Transverse colon (tissue), 4 donors: Measurements from ENCODE around the gene AKAP13. TPM values are rescaled to one million over a fixed set of nuclear protein-coding genes. Genes with fewer than 3 reads are reported as not detected.

Source experiments
- DNase-seq: peaks from one replicate; pipeline ENCODE4 v3.0.0-alpha.2; 2019
- H3K27ac ChIP-seq, 4 donors: fragments of 200-600 bp; sonication (generic); 2 replicates each; pipeline ENCODE4 v1.5.1; 2016 to 2018; ENCODE audit warnings: inconsistent platforms in 4 of 4
- H3K27me3 ChIP-seq: fragments of 200-600 bp; sonication (generic); 2 replicates; pipeline ENCODE4 v1.5.1; 2017; ENCODE audit warnings: inconsistent platforms
- H3K36me3 ChIP-seq, 4 donors: fragments of 200-600 bp; sonication (generic); 2 replicates each; pipeline ENCODE4 v1.5.1; 2017 to 2019; ENCODE audit warnings: inconsistent platforms in 4 of 4
- H3K4me1 ChIP-seq, 4 donors: fragments of 200-600 bp; sonication (generic); 2 replicates each; pipeline ENCODE4 v1.5.1; 2017 to 2020; ENCODE audit warnings: inconsistent platforms in 4 of 4
- H3K4me3 ChIP-seq, 4 donors: fragments of 200-600 bp; sonication (generic); 1 replicate in 1 of 4; 2 replicates in 3 of 4; pipeline versions ENCODE4 v1.5.1 to v1.6.1; 2017 to 2019; ENCODE audit warnings: inconsistent platforms in 4 of 4
- H3K9me3 ChIP-seq, 2 donors: fragments of 200-600 bp; sonication (generic); 2 replicates each; pipeline ENCODE4 v1.5.1; 2017 to 2019; ENCODE audit warnings: inconsistent platforms in 2 of 2
- CTCF ChIP-seq, 5 experiments: fragments of 200-600 bp in 3 of 5; fragments of 450-650 bp in 2 of 5; sonication (generic) in 3 of 5; IDR thresholded peaks; 1 replicate in 2 of 5; 2 replicates in 3 of 5; pipeline ENCODE4 v1.5.1; 2016 to 2017; ENCODE audit warnings: antibody characterized with exemption in 5 of 5, inconsistent platforms in 3 of 5, mild to moderate bottlenecking in 2 of 5, moderate library complexity in 1 of 5
- EP300 ChIP-seq: sonication (generic); formaldehyde crosslinking; IDR thresholded peaks from one replicate; pipeline ENCODE4 v1.6.1; 2017; ENCODE audit warnings: antibody characterized with exemption, low read depth
- POLR2A ChIP-seq: fragments of 450-650 bp; IDR thresholded peaks from one replicate; pipeline ENCODE4 v1.6.1; 2016; ENCODE audit warnings: antibody characterized with exemption, mild to moderate bottlenecking, moderate library complexity
- POLR2AphosphoS5 ChIP-seq, 3 donors: sonication (generic); formaldehyde crosslinking; IDR thresholded peaks; one replicate each; pipeline ENCODE4 v1.6.1; 2016; ENCODE audit warnings: antibody characterized with exemption in 3 of 3
- WGBS, 2 donors: methylation state at CpG; one replicate each; pipeline ENCODE4 v1.1.5; 2018; ENCODE audit warnings: low coverage in 1 of 2; 5-methylcytosine and 5-hydroxymethylcytosine counted together
- in situ Hi-C, 4 donors: fragments of 200-750 bp; cut with MboI; loops; one replicate each; pipeline versions ENCODE4 v1.15.0 to v1.15.1; 2017; ENCODE audit warnings: low sequenced_read_pairs in 3 of 4, low pct_ligation_motif_present in 1 of 4, low pct_unique_long_range_greater_than_20kb in 1 of 4
- intact Hi-C: fragments of 100-400 bp; cut with DNase I; formaldehyde crosslinking; loops from one replicate; pipeline ENCODE4 v1.15.1; 2023; ENCODE audit warnings: low total_unique reads
- total RNA-seq, 4 donors: library from RNA; depleted of rRNA; stranded (reverse); fragments of >200 nt; gene quantifications; one replicate each; pipeline ENCODE4 v1.1.0, GENCODE V29; 2016

Gene AKAP13
- total RNA-seq, 4 donors from 2014 or later = 206 to 291 (median 214) TPM

GRCh38 chr15:85492406-85492805 is 112.0 kb downstream of the AKAP13 start:
- in situ Hi-C loops = loop anchor here (25.0 kb wide), 6 partner anchors 95 to 345 kb away; no protein-coding TSS in a partner anchor
- intact Hi-C loops = no loop called here

DNA sequence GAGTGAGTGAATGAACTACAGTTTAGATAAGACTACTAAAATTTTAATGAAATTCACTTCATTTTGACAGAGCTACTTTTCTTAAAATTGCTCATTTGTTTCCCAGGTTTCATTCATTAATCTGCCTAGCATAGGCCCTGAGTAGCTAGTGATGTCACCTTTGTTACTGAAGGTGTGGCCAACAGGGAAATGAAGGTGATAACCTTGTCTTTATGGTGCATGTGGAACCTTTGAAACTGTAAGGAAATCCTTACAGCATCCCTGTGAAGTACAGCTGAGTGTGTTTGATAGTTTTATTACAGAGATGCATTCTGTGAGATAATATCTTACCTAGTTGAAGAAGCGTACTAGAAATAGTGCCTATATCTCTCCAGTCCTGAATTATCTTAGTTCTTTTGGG is 112.9 kb downstream of the AKAP13 start:
- TF ChIP-seq POLR2AphosphoS5 (IDR thresholded peaks at IDR 0.05) (peak in 1 of 3 donors; percentile 62), EP300 (no peak)
- Histone ChIP-seq H3K36me3 (no peaks in the 10 kb centered on the region), H3K27ac (peak overlapping the region; percentile 47 to 78 (median 72)), H3K9me3 (no peaks in the 10 kb centered on the region), H3K4me3 (no peak overlapping the region), H3K27me3 (no peaks in the 10 kb centered on the region), H3K4me1 (peaks cover 0 to 46% (median 21%) of the 10 kb centered on the region in 4 donors)
- in situ Hi-C loops = loop anchor here (25.0 kb wide), 6 partner anchors 94 to 344 kb away; no protein-coding TSS in a partner anchor
- 40 to 58% methylated on average over 1 of the region's 1 CpG for WGBS, 2 donors
- DNase-seq = no peak
- intact Hi-C loops = no loop called here

More at GRCh38 chr15:85492406-85492805, 112.0 kb downstream of the AKAP13 start:
- Histone ChIP-seq H3K36me3 (no peaks in the 10 kb centered on the region), H3K4me3 (no peak overlapping the region), H3K27me3 (no peaks in the 10 kb centered on the region), H3K4me1 (peaks cover 0 to 46% (median 21%) of the 10 kb centered on the region in 4 donors), H3K9me3 (no peaks in the 10 kb centered on the region), H3K27ac (no peak overlapping the region)
- DNase-seq = no peak
- TF ChIP-seq CTCF (IDR thresholded peaks at IDR 0.05) (no peak), POLR2AphosphoS5 (IDR thresholded peaks at IDR 0.05) (no peak), EP300 (no peak), POLR2A (no peak)

DNA sequence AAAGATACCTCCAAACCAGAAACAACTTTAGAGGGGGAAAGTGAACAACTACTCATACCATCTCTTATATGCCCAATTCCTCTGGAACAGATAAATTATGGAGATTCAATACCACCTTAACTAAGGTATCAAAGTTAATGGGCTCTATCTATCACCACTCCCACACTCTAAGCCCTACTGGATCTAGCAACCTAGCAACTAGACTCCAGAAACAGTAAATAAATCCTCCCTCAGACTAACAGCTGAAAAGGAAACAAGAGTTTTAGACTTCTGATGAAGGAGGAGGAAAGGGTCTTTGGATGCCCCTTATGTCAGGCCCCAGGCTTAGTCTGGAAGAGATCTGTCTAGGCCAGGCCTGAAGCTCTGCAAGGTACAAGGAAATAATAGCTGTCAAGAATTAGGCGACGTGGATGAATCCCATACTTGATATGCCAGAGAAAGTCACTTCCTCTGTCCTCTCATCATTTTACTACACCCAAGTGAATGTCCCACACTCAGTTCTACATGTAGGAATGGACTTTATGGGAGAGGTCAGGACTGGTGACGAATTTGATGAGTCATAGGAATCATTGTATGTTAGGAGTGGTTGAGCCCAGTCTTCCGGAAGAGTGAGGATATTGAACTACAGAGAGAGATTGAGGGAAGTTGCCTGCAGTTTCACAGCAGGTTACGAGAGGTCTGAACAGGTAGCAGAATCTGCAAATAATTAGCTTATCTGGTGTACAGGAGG is 113.8 kb downstream of the AKAP13 start:
- in situ Hi-C loops (loop anchor here (25.0 kb wide), 6 partner anchors 93 to 343 kb away; no protein-coding TSS in a partner anchor), intact Hi-C loops (no loop called here)
- no peak for DNase-seq
- Histone ChIP-seq H3K9me3 (no peaks in the 10 kb centered on the region), H3K36me3 (no peaks in the 10 kb centered on the region), H3K27me3 (no peaks in the 10 kb centered on the region), H3K4me1 (peaks cover 0 to 44% (median 24%) of the 10 kb centered on the region in 4 donors), H3K4me3 (no peak overlapping the region), H3K27ac (peak overlapping the region; percentile 47 to 78 (median 72))
- no peak for TF ChIP-seq CTCF (IDR thresholded peaks at IDR 0.05)
- peak; percentile 53 for TF ChIP-seq POLR2A
- TF ChIP-seq POLR2AphosphoS5 (IDR thresholded peaks at IDR 0.05) = peak in 2 of 3 donors; percentile 64 to 81
- TF ChIP-seq EP300 = no peak
- 50 to 53% methylated on average over 1 to 5 of the region's 5 CpGs for WGBS, 2 donors

DNA sequence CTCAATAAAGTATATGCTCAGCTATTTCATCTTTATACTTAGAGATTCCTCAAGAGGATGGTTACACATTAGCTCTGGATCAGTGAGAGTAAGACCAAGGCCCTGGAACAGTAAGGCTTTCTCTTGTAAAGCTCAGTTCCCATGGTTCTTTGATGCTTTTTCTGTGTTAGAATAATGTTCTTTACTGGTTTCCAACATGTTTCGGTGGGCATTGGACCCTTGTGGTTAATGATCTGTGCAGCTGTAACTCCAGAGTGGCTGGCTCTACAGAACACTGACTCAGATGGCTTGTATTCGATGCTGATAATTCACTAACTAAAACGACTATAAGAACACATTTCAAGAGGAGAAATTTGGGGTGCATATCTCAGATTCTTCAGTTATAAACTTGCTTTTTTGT is 114.7 kb downstream of the AKAP13 start:
- 71% methylated on average over 3 of the region's 3 CpGs; no CpG with 5 or more reads in 1 of the 2 donors for WGBS, 2 donors
- DNase-seq = no peak
- Histone ChIP-seq H3K36me3 (no peaks in the 10 kb centered on the region), H3K27ac (peak overlapping the region; percentile 47 to 78 (median 72)), H3K4me1 (peaks cover 7 to 53% (median 33%) of the 10 kb centered on the region in 4 donors), H3K27me3 (no peaks in the 10 kb centered on the region), H3K9me3 (no peaks in the 10 kb centered on the region), H3K4me3 (no peak overlapping the region)
- intact Hi-C loops (no loop called here), in situ Hi-C loops (loop anchor here (25.0 kb wide), 6 partner anchors 92 to 342 kb away; no protein-coding TSS in a partner anchor)
- TF ChIP-seq CTCF (IDR thresholded peaks at IDR 0.05) (no peak), POLR2AphosphoS5 (IDR thresholded peaks at IDR 0.05) (no peak), POLR2A (no peak), EP300 (no peak)
